SW 1271 (cell line): ENCODE data around the gene CD300H.
"Not testable (repeated sequence)": the region's sequence is repeated elsewhere in the genome, so short reads cannot be mapped to it uniquely, and the experiment has no call there.

ENCODE experiments used
- DNase-seq, 2 experiments: peaks; one replicate each; lab custom pipeline; 2025; lab: John Stamatoyannopoulos, UW

Gene CD300H

GRCh38 chr17:74584292-74585060 lies 17.2 kb upstream of the CD300H start:
- no peak for DNase-seq

GRCh38 chr17:74582633-74583032 lies 15.3 kb upstream of the CD300H start:
- no peak for DNase-seq

- no peak for DNase-seq
These were observed 12.6 kb upstream of the CD300H start for GRCh38 chr17:74579900-74580299.

- DNase-seq = no peak
These were observed 11.7 kb upstream of the CD300H start for GRCh38 chr17:74578979-74579378.

DNA sequence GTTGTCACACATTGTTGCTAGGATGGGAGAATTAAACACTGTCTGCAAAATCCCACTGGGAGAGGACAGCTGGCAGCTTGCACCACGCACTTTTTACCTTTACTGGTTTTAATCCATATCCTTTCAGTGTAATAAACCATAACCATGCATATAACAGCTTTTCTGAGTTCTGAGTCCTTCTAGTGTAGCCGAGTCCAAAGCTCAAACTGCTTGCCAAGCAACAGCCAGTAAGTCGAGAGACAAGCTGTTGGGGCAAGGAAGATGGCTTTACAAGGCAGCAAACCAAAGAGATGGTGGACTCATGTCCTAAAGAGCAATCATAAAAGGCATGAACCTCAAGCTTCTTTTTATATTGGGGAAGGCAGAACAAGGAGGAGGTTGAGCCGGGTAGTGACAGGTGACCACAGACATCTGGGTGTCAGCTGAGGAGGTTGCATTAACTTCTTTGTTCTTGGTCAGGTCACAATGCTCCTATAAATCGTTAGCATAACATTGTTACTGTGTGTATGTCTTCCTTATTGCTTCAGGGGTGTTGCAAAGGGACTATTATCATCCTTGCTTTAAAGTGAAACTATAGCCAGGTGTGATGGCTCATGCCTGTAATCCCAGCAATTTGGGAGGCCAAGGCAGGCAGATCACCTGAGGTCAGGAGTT lies 7.3 kb upstream of the CD300H start:
- DNase-seq = no peak

DNA sequence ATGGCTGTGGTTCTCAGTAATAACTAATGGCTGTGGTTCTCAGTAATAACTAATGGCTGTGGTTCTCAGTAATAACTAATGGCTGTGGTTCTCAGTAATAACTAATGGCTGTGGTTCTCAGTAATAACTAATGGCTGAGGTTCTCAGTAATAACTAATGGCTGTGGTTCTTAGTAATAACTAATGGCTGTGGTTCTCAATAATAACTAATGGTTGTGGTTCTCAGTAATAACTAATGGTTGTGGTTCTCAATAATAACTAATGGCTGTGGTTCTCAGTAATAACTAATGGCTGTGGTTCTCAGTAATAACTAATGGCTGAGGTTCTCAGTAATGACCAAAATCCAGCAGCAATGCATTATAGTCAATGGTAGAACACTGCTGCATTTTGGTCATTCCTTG lies 6.3 kb upstream of the CD300H start:
- DNase-seq = not testable (repeated sequence)

- DNase-seq = peak in 1 of 2 experiments; percentile 27
These were observed 5.9 kb upstream of the CD300H start for GRCh38 chr17:74573169-74573568.

DNA sequence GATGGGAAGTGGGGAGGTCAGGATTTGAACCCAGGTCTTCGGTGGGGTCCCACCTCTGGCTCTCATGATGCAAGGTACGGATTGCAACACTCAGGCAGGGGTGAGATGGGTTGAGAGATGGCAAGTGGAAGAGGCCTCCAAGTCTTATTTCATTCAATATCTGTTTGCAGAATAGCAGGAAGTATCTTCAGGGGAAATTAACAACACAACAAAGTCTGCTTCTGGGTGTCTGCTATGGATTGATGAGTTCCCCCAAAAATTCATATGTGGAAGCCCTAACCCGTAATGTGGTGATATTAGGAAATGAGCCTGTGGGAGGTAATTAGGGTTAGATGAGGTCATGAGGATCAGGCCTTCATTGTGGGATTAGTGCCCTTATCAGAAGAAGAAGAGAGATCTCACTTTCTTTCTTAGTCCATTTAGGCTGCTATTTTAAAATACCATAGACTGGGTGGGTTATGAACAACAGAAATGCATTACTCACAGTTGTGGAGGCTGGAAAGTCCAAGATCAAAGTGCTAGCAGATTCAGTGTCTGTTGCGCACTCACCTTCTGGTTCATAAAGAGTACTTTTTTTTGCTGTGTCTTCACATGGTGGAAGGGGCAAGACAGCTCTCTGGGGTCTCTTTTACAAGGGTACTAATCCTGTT lies 4.4 kb upstream of the CD300H start:
- no peak for DNase-seq

GRCh38 chr17:74569020-74570003 lies 2.0 kb upstream of the CD300H start:
- DNase-seq = peak; percentile 95 to 98

- DNase-seq = no peak
These were observed 981 bp upstream of the CD300H start for GRCh38 chr17:74568106-74568873.

GRCh38 chr17:74566132-74566753 lies 1.1 kb downstream of the CD300H start:
- DNase-seq = peak; percentile 31 to 55

DNA sequence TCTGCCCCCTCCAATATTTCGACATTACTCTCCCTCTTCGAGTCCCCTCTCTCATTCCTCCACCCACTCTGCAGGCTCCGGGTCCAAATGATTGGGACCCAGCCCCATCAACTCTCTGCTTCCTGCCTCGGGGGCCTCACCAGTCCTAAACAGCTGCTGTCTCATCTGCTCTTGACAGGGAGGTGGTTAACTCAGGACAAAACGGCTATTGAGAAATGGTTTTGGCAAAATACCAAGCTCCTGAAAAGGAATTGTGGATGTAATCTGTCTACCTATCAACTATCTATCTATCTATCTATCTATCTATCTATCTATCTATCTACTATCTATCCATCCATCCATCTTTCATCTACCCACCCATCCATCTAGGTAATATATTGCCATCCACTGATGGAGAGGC lies 2.2 kb downstream of the CD300H start:
- DNase-seq = no peak

- DNase-seq = no peak
These were observed 4.0 kb downstream of the CD300H start for GRCh38 chr17:74563358-74563757.

- no peak for DNase-seq
These were observed 5.7 kb downstream of the CD300H start for GRCh38 chr17:74561586-74561985.

- DNase-seq = no peak
These were observed 8.3 kb downstream of the CD300H start for GRCh38 chr17:74558882-74559519.

DNA sequence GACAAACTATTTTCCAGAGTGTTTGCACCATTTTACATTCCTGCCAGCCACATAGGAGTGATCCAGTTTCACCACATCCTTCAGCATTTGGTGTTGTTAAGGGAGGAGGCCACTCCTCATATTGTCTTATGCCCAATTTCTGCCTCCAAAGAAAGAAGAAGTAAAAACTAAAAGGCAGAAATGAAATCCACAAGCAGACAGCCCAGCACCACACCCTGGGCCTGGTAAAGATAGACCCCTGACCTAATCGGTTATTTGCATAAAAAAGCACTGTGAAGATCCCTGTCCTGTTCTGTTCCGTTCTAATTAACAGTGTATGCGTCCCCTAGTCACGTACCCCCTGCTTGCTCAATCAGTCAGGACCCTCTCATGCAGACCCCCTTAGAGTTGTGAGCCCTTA lies 8.9 kb downstream of the CD300H start:
- DNase-seq = not testable (repeated sequence)

- DNase-seq = no peak
These were observed 11.8 kb downstream of the CD300H start for GRCh38 chr17:74555427-74555940.

GRCh38 chr17:74554909-74555308 lies 12.4 kb downstream of the CD300H start:
- no peak for DNase-seq

DNA sequence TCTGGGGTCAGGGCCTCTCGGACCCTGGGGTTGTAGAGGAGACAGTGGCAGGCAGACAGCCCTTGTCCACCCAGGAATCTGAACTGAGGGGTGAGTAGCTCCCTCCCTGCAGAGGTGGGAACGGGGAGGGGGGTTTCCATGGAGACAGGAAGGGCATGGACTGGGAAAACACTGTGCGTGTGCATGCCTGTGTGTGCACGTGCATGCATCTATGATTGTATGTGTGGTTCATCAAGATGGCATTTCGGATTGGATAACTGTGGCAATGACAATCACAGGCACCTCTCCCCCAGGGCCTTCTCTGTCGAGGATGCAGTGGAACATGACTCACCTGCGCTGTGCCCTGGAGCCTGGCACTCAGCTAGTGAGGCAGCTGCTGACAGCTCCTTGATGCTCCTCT lies 15.3 kb downstream of the CD300H start:
- peak; percentile 14 to 34 for DNase-seq

GRCh38 chr17:74550602-74551001 lies 16.7 kb downstream of the CD300H start:
- DNase-seq = no peak
